Activated CD8-positive, alpha-beta T cell treated with anti-CD3 and anti-CD28 coated beads, Interleukin-2, amount 10 ng/mL, durations not matched to agents 7 days and 5 days (primary cell): ENCODE results near the gene ITGA1. TPM values are rescaled to one million over a fixed set of nuclear protein-coding genes. Genes with fewer than 3 reads are reported as not detected.

Experiments
- ATAC-seq: fragments of 150-1000 bp; cut with Tn5 transposase; one replicate; pipeline ENCODE4 v1.10.0; 2021; ENCODE audit warnings: moderate library complexity
- CTCF ChIA-PET: fragments of 350-600 bp; sonication (Branson Sonifier 250); formaldehyde crosslinking; loops from one replicate; lab custom pipeline; 2021; ENCODE audit warnings: antibody characterized with exemption; lab: Charles Lee
- POLR2A ChIA-PET: fragments of 350-600 bp; sonication (Branson Sonifier 250); formaldehyde crosslinking; loops from one replicate; lab custom pipeline; 2021; ENCODE audit warnings: antibody characterized with exemption; lab: Charles Lee
- DNase-seq: peaks from one replicate; pipeline ENCODE4 v3.0.0-alpha.2; 2020
- H3K27ac Mint-ChIP-seq: one replicate; pipeline ENCODE4 v1.8.0; 2021; ENCODE audit warnings: mild to moderate bottlenecking, mixed read lengths
- H3K27me3 Mint-ChIP-seq: one replicate; pipeline ENCODE4 v1.8.0; 2021; ENCODE audit warnings: low read depth, mixed read lengths
- H3K36me3 Mint-ChIP-seq: one replicate; pipeline ENCODE4 v1.8.0; 2021; ENCODE audit warnings: low read depth, mixed read lengths
- H3K4me1 Mint-ChIP-seq: one replicate; pipeline ENCODE4 v1.8.0; 2021; ENCODE audit warnings: low read depth, mixed read lengths
- H3K4me3 Mint-ChIP-seq: one replicate; pipeline ENCODE4 v1.8.0; 2021; ENCODE audit warnings: mild to moderate bottlenecking, mixed read lengths
- H3K9me3 Mint-ChIP-seq: one replicate; pipeline ENCODE4 v1.8.0; 2022; ENCODE audit warnings: mixed read lengths; ENCODE audit not compliant: insufficient read depth
- total RNA-seq, 2 experiments: library from RNA; stranded (reverse); gene quantifications; one replicate each; pipeline ENCODE4 v1.2.3, GENCODE V29; 2021

The ITGA1 gene
- total RNA-seq, 2 experiments from 2014 or later = 18.0 to 19.2 TPM

- POLR2A ChIA-PET = interaction anchor here (1.0 kb wide), 1 partner anchor 10 kb away, joined by 4 read pairs; the partner anchor contains the start of gene ITGA2
- CTCF ChIA-PET = interaction anchor here (1.2 to 2.4 kb wide), 6 partner anchors 8 to 98 kb away, joined by 3 to 11 read pairs (median 4); no protein-coding TSS in a partner anchor
- Mint-ChIP-seq H3K9me3 (no peaks in the 10 kb centered on the region), H3K27me3 (peaks cover 3% of the 10 kb centered on the region), H3K27ac (no peak overlapping the region), H3K36me3 (peaks cover 21% of the 10 kb centered on the region), H3K4me3 (no peak overlapping the region), H3K4me1 (peaks cover 20% of the 10 kb centered on the region)
- ATAC-seq (no peak), DNase-seq (no peak)
Observed at GRCh38 chr5:52999344-52999949, 211.7 kb downstream of the ITGA1 start.

GRCh38 chr5:53001541-53001940 is 213.8 kb downstream of the ITGA1 start:
- Mint-ChIP-seq H3K27ac (no peak overlapping the region), H3K9me3 (no peaks in the 10 kb centered on the region), H3K27me3 (peaks cover 3% of the 10 kb centered on the region), H3K4me1 (peaks cover 40% of the 10 kb centered on the region), H3K4me3 (no peak overlapping the region), H3K36me3 (peaks cover 26% of the 10 kb centered on the region)
- POLR2A ChIA-PET = no interaction called here
- DNase-seq (no peak), ATAC-seq (no peak)
- CTCF ChIA-PET = no interaction called here

- Mint-ChIP-seq H3K9me3 (no peaks in the 10 kb centered on the region), H3K4me1 (peaks cover 49% of the 10 kb centered on the region), H3K27me3 (peaks cover 3% of the 10 kb centered on the region), H3K36me3 (peaks cover 26% of the 10 kb centered on the region), H3K27ac (no peak overlapping the region), H3K4me3 (no peak overlapping the region)
- DNase-seq = no peak
- ChIA-PET CTCF (interaction anchor here (0.8 to 1.7 kb wide), 3 partner anchors 26 to 39 kb away, joined by 3 to 4 read pairs (median 4); no protein-coding TSS in a partner anchor), POLR2A (no interaction called here)
- no peak for ATAC-seq
Observed at GRCh38 chr5:53002491-53002890, 214.8 kb downstream of the ITGA1 start.

GRCh38 chr5:53003144-53003543 is 215.4 kb downstream of the ITGA1 start:
- no peak overlapping the region for H3K4me3 Mint-ChIP-seq
- H3K9me3 Mint-ChIP-seq = no peaks in the 10 kb centered on the region
- ChIA-PET POLR2A (no interaction called here), CTCF (interaction anchor here (1.0 to 1.7 kb wide), 2 partner anchors 33 to 38 kb away, joined by 4 read pairs; no protein-coding TSS in a partner anchor)
- H3K27me3 Mint-ChIP-seq = peaks cover 3% of the 10 kb centered on the region
- peak overlapping the region; percentile 4 for H3K27ac Mint-ChIP-seq
- ATAC-seq (no peak), DNase-seq (no peak)
- H3K36me3 Mint-ChIP-seq = peaks cover 26% of the 10 kb centered on the region
- peaks cover 56% of the 10 kb centered on the region for H3K4me1 Mint-ChIP-seq

- H3K4me1 Mint-ChIP-seq = peaks cover 75% of the 10 kb centered on the region
- no peak for DNase-seq
- ATAC-seq = no peak
- ChIA-PET CTCF (interaction anchor here (0.9 to 4.7 kb wide), 4 partner anchors 23 to 82 kb away, joined by 3 to 23 read pairs (median 4); no protein-coding TSS in a partner anchor), POLR2A (interaction anchor here (0.7 kb wide), 1 partner anchor 25 kb away, joined by 3 read pairs; no protein-coding TSS in a partner anchor)
- no peak overlapping the region for H3K27ac Mint-ChIP-seq
- no peaks in the 10 kb centered on the region for H3K9me3 Mint-ChIP-seq
- H3K27me3 Mint-ChIP-seq = peaks cover 2% of the 10 kb centered on the region
- no peak overlapping the region for H3K4me3 Mint-ChIP-seq
- peaks cover 19% of the 10 kb centered on the region for H3K36me3 Mint-ChIP-seq
Observed at GRCh38 chr5:53006911-53007890, 219.5 kb downstream of the ITGA1 start.

- POLR2A ChIA-PET = no interaction called here
- Mint-ChIP-seq H3K27ac (no peak overlapping the region), H3K4me3 (no peak overlapping the region), H3K4me1 (peaks cover 67% of the 10 kb centered on the region), H3K36me3 (peaks cover 16% of the 10 kb centered on the region), H3K27me3 (peaks cover 4% of the 10 kb centered on the region), H3K9me3 (no peaks in the 10 kb centered on the region)
- DNase-seq (no peak), ATAC-seq (no peak)
- CTCF ChIA-PET = interaction anchor here (1.3 to 4.7 kb wide), 2 partner anchors 21 to 60 kb away, joined by 7 to 23 read pairs; no protein-coding TSS in a partner anchor
Observed at GRCh38 chr5:53008751-53009150, 221.0 kb downstream of the ITGA1 start.

Other genes starting within 250 kb of the ITGA1 start
- gene PELO, start within 50 bp of the ITGA1 start, total RNA-seq = 10 to 100 TPM; 22.9 to 25.7 TPM
- 1 to 10 TPM; 4.3 to 4.8 TPM for gene ITGA2, start 201.4 kb downstream of the ITGA1 start, total RNA-seq